Heart right ventricle (tissue), 16 donors: Measurements from ENCODE around the gene PTPRM. TPM values are rescaled to one million over a fixed set of nuclear protein-coding genes. Genes with fewer than 3 reads are reported as not detected.

Experiments used
- ATAC-seq, 8 donors: fragments of 200-7000 bp; cut with Tn5 transposase; one replicate each; pipeline ENCODE4 v1.9.1; 2020; ENCODE audit warnings: mild to moderate bottlenecking in 8 of 8, moderate library complexity in 8 of 8, moderate number of reproducible peaks in 1 of 8
- DNase-seq, 2 donors: peaks; one replicate each; pipeline ENCODE4 v3.0.0-alpha.2; 2020
- H3K27ac ChIP-seq, 10 donors: fragments of 200-600 bp; sonication (generic) in 2 of 10; one replicate each; pipeline versions ENCODE4 v1.5.0 to v1.8.0; 2020 to 2022; ENCODE audit warnings: mild to moderate bottlenecking in 3 of 10
- H3K27me3 ChIP-seq, 7 donors: fragments of 200-600 bp; one replicate each; pipeline ENCODE4 v1.8.0; 2021 to 2022; ENCODE audit warnings: mild to moderate bottlenecking in 2 of 7
- H3K36me3 ChIP-seq, 9 donors: fragments of 200-600 bp; sonication (generic) in 1 of 9; one replicate each; pipeline versions ENCODE4 v1.5.0 to v1.8.0; 2020 to 2022; ENCODE audit warnings: mild to moderate bottlenecking in 2 of 9
- H3K4me1 ChIP-seq, 9 donors: fragments of 200-600 bp; sonication (generic) in 1 of 9; one replicate each; pipeline versions ENCODE4 v1.5.0 to v1.8.0; 2020 to 2022; ENCODE audit warnings: mild to moderate bottlenecking in 4 of 9
- H3K4me3 ChIP-seq, 10 donors: fragments of 200-600 bp; sonication (generic) in 2 of 10; one replicate each; pipeline versions ENCODE4 v1.5.0 to v1.8.0; 2020 to 2022; ENCODE audit warnings: mild to moderate bottlenecking in 7 of 10, moderate library complexity in 2 of 10
- H3K9me3 ChIP-seq, 11 donors: fragments of 200-600 bp in 10 of 11; sonication (generic) in 2 of 11; one replicate each; pipeline versions ENCODE4 v1.5.0 to v1.8.0; 2013 to 2022; ENCODE audit warnings: mild to moderate bottlenecking in 2 of 11, control low read depth in 1 of 11, moderate library complexity in 1 of 11
- WGBS, 2 donors: extraction: QIAGEN DNeasy Blood & Tissue Kit; methylation state at CpG; one replicate each; pipeline ENCODE4 v1.1.7; 2013; ENCODE audit warnings: inconsistent platforms in 1 of 2; 5-methylcytosine and 5-hydroxymethylcytosine counted together
- intact Hi-C, 10 donors: fragments of 100-400 bp; cut with DNase I; formaldehyde crosslinking; loops; one replicate each; pipeline versions ENCODE4 v1.11.1 to v1.14.2; 2022
- polyA plus RNA-seq, 2 donors: library from polyadenylated mRNA; stranded (reverse); fragments of 200-250 nt; gene quantifications; one replicate each; pipeline ENCODE4 v1.2.3, GENCODE V29; 2013
- total RNA-seq, 10 donors: library from RNA; stranded (reverse); fragmentation: NEBNext Ultra II Directional in 3 of 10; extraction: Animal tissue kit (Norgen Biotek cat#: 25700) in 3 of 10; gene quantifications; one replicate each; pipeline versions ENCODE4 v1.2.1 to v1.2.4, GENCODE V29; 2021 to 2023
- TF ChIP-seq, protein P1 (sequence below), 9 donors: fragments of 200-600 bp; sonication (generic) in 2 of 9; IDR thresholded peaks; one replicate each; pipeline versions ENCODE4 v1.5.0 to v1.8.0; 2021 to 2022; ENCODE audit warnings: antibody characterized with exemption in 9 of 9, mild to moderate bottlenecking in 5 of 9, moderate library complexity in 1 of 9
- donor health status: Arrhythmogenic right ventricular cardiomyopathy.
- donor health status: ischemic (EF 13 %, LVEDD 7.1; RV severe dilation, severe dysfunction).
- donor health status: healthy with polysubstance abuse.
- donor health status: DM: no; HTN: yes; CAD: no.
- donor health status: DM: no; HTN: no; CAD: no.
- donor health status: ischemic (EF 25% LVEDD 6.9; RV normal size, moderate dysfunction).
- donor health status: ischemic (EF 25% LVEDD 5.7; RV mildly dilated, moderate dysfunction).
- donor health status: healthy.
- donor health status: DM: yes; HTN: yes; CAD: no.
- donor health status: Ischemic cardiomyopathy.
- donor health status: ischemic (EF 35%, LVEDD 5.7; RV mildly dilated, moderate dysfunction).
- donor health status: nonischemic (EF 11% LVEDD 7.7; RV severe dilation, severe dysfunction).
- donor health status: DM: yes; HTN: yes; CAD: no.
- donor health status: PGD.
- donor health status: ischemic (EF 29% LVEDD 5.4; RV normal size, mild dysfunction).
- donor health status: nonischemic (EF 23%, LVEDD 6.1; RV moderate dilation, normal function).

Gene PTPRM
- total and polyA plus RNA-seq, 12 donors = 81.7 to 170 (median 132) TPM

GRCh38 chr18:7764405-7764804 is 197.3 kb downstream of the PTPRM start:
- no peaks in the 10 kb centered on the region for H3K36me3 ChIP-seq
- 67 to 70% methylated on average over 2 of the region's 2 CpGs for whole genome bisulfite sequencing, 2 donors
- H3K4me1 ChIP-seq = peaks cover 0 to 82% (median 59%) of the 10 kb centered on the region in 9 donors
- TF ChIP-seq, protein P1, sequence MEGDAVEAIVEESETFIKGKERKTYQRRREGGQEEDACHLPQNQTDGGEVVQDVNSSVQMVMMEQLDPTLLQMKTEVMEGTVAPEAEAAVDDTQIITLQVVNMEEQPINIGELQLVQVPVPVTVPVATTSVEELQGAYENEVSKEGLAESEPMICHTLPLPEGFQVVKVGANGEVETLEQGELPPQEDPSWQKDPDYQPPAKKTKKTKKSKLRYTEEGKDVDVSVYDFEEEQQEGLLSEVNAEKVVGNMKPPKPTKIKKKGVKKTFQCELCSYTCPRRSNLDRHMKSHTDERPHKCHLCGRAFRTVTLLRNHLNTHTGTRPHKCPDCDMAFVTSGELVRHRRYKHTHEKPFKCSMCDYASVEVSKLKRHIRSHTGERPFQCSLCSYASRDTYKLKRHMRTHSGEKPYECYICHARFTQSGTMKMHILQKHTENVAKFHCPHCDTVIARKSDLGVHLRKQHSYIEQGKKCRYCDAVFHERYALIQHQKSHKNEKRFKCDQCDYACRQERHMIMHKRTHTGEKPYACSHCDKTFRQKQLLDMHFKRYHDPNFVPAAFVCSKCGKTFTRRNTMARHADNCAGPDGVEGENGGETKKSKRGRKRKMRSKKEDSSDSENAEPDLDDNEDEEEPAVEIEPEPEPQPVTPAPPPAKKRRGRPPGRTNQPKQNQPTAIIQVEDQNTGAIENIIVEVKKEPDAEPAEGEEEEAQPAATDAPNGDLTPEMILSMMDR (IDR thresholded peaks at IDR 0.05) = no peak
- H3K9me3 ChIP-seq = no peaks in the 10 kb centered on the region
- no peaks in the 10 kb centered on the region for H3K27me3 ChIP-seq
- DNase-seq (no peak), ATAC-seq (no peak)
- H3K27ac ChIP-seq = no peak overlapping the region
- no peak overlapping the region for H3K4me3 ChIP-seq
- intact Hi-C loops = loop anchor here in 2 of 10 donors (10.0 kb wide), 2 partner anchors 60 to 500 kb away; no protein-coding TSS in a partner anchor

DNA sequence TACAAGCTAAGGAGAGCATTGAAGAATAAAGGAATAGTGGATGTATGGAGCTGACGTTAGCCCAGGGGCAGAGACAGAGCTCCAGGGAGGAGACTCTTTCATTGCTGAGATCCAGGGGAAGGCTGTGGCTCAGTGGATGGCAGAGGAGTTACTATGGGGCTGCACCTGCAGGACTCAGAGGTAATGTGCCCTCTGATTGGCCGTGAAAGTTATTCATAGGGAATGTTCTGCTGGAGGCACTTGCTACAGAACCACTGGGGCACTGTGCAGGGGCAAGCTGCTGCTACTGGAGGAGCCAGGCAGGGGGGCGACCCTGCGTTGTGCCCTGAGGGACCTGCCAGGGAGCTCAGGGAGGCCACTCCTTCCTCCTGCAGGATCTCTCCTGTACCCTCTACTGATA is 199.2 kb downstream of the PTPRM start:
- ATAC-seq (peak in 7 of 8 donors; percentile 32 to 66 (median 48)), DNase-seq (no peak)
- no peaks in the 10 kb centered on the region for H3K9me3 ChIP-seq
- no peaks in the 10 kb centered on the region for H3K27me3 ChIP-seq
- peaks cover 0 to 86% (median 61%) of the 10 kb centered on the region in 9 donors for H3K4me1 ChIP-seq
- H3K4me3 ChIP-seq = no peak overlapping the region
- intact Hi-C loops = loop anchor here in 2 of 10 donors (10.0 kb wide), 2 partner anchors 58 to 502 kb away; no protein-coding TSS in a partner anchor
- whole genome bisulfite sequencing, 2 donors = 64 to 75% methylated on average over 4 of the region's 4 CpGs
- peak overlapping the region in 5 of 10 donors; percentile 17 to 28 (median 24) for H3K27ac ChIP-seq
- H3K36me3 ChIP-seq = no peaks in the 10 kb centered on the region
- TF ChIP-seq, protein P1 (IDR thresholded peaks at IDR 0.05) = no peak

GRCh38 chr18:7766817-7767216 is 199.7 kb downstream of the PTPRM start:
- 88 to 91% methylated on average over 1 of the region's 1 CpG for WGBS, 2 donors
- Histone ChIP-seq H3K4me1 (peaks cover 0 to 86% (median 61%) of the 10 kb centered on the region in 9 donors), H3K36me3 (no peaks in the 10 kb centered on the region), H3K9me3 (no peaks in the 10 kb centered on the region), H3K27ac (peak overlapping the region in 3 of 10 donors; percentile 20 to 24 (median 24)), H3K4me3 (no peak overlapping the region), H3K27me3 (no peaks in the 10 kb centered on the region)
- TF ChIP-seq, protein P1 (IDR thresholded peaks at IDR 0.05) = no peak
- intact Hi-C loops = loop anchor here in 2 of 10 donors (10.0 kb wide), 2 partner anchors 58 to 502 kb away; no protein-coding TSS in a partner anchor
- no peak for DNase-seq
- ATAC-seq = peak in 6 of 8 donors; percentile 40 to 68 (median 48)

- H3K4me3 ChIP-seq = no peak overlapping the region
- peak in 5 of 8 donors; percentile 30 to 66 (median 45) for ATAC-seq
- H3K4me1 ChIP-seq = peaks cover 0 to 81% (median 57%) of the 10 kb centered on the region in 9 donors
Measured at GRCh38 chr18:7770908-7771307, 203.8 kb downstream of the PTPRM start.

More at GRCh38 chr18:7770908-7771307, 203.8 kb downstream of the PTPRM start:
- no peak for DNase-seq
- Histone ChIP-seq H3K27ac (peak overlapping the region in 2 of 10 donors; percentile 1 to 38), H3K27me3 (no peaks in the 10 kb centered on the region), H3K36me3 (peaks cover 0 to 6% (median 0%) of the 10 kb centered on the region in 9 donors), H3K9me3 (no peaks in the 10 kb centered on the region)
- TF ChIP-seq, protein P1 (IDR thresholded peaks at IDR 0.05) = no peak
- 16 to 30% methylated on average over 4 of the region's 4 CpGs for WGBS, 2 donors
- intact Hi-C loops = loop anchor here in 1 of 10 donors (5.0 kb wide), 1 partner anchor 86 kb away; no protein-coding TSS in a partner anchor
